HL-60 (cell line): ENCODE data around the gene BRAT1.
"Not testable (repeated sequence)": the region's sequence is repeated elsewhere in the genome, so short reads cannot be mapped to it uniquely, and the experiment has no call there.

Experiments used
- CTCF ChIP-seq: IDR thresholded peaks from one replicate; pipeline ENCODE4 v1.5.1; 2011; ENCODE audit warnings: low read length, control low read depth, inconsistent platforms; ENCODE audit not compliant: insufficient read depth
- REST ChIP-seq: IDR thresholded peaks from 2 replicates; pipeline ENCODE4 v1.6.1; 2012; ENCODE audit warnings: low read depth; ENCODE audit not compliant: insufficient replicate concordance
- SPI1 ChIP-seq: IDR thresholded peaks from 2 replicates; pipeline ENCODE4 v1.6.1; 2012; ENCODE audit warnings: low read depth, mild to moderate bottlenecking, borderline replicate concordance

GRCh38 chr7:2589941-2590340 lies 34.6 kb upstream of the BRAT1 start:
- not testable (repeated sequence) for TF ChIP-seq CTCF, REST, SPI1
